Heart left ventricle (tissue), 16 donors: ENCODE results near the gene CSRNP2. TPM values are rescaled to one million over a fixed set of nuclear protein-coding genes. Genes with fewer than 3 reads are reported as not detected.

Experiments
- ATAC-seq, 4 donors: fragments of 200-7000 bp; cut with Tn5 transposase; one replicate each; pipeline ENCODE4 v1.9.1; 2020 to 2022; ENCODE audit warnings: moderate library complexity in 4 of 4, mild to moderate bottlenecking in 3 of 4, moderate number of reproducible peaks in 1 of 4
- DNase-seq, 5 donors: peaks; one replicate each; pipeline ENCODE4 v3.0.0-alpha.2; 2020
- H3K27ac ChIP-seq, 12 donors: fragments of 200-600 bp; sonication (generic) in 4 of 12; one replicate each; pipeline versions ENCODE4 v1.5.0 to v1.8.0; 2016 to 2022; ENCODE audit warnings: mild to moderate bottlenecking in 2 of 12
- H3K27me3 ChIP-seq, 9 donors: fragments of 200-600 bp; sonication (generic) in 2 of 9; one replicate each; pipeline versions ENCODE4 v1.5.1 to v1.8.0; 2016 to 2022; ENCODE audit warnings: mild to moderate bottlenecking in 3 of 9
- H3K36me3 ChIP-seq, 9 donors: fragments of 200-600 bp; sonication (generic) in 2 of 9; one replicate each; pipeline versions ENCODE4 v1.5.0 to v1.8.0; 2018 to 2022; ENCODE audit warnings: mild to moderate bottlenecking in 2 of 9
- H3K4me1 ChIP-seq, 12 donors: fragments of 200-600 bp; sonication (generic) in 4 of 12; one replicate each; pipeline versions ENCODE4 v1.5.0 to v1.8.0; 2016 to 2022; ENCODE audit warnings: mild to moderate bottlenecking in 3 of 12
- H3K4me3 ChIP-seq, 12 donors: fragments of 200-600 bp; sonication (generic) in 4 of 12; one replicate each; pipeline versions ENCODE4 v1.5.0 to v1.8.0; 2017 to 2022; ENCODE audit warnings: mild to moderate bottlenecking in 9 of 12, moderate library complexity in 4 of 12
- H3K9me3 ChIP-seq, 12 donors: fragments of 200-600 bp; sonication (generic) in 4 of 12; one replicate each; pipeline versions ENCODE4 v1.5.0 to v1.8.0; 2016 to 2022; ENCODE audit warnings: mild to moderate bottlenecking in 1 of 12
- CTCF ChIP-seq, 12 donors: fragments of 200-600 bp; sonication (generic) in 4 of 12; IDR thresholded peaks; one replicate each; pipeline versions ENCODE4 v1.5.0 to v1.8.0; 2018 to 2022; ENCODE audit warnings: antibody characterized with exemption in 12 of 12, mild to moderate bottlenecking in 5 of 12
- POLR2A ChIP-seq, 2 donors: fragments of 450-650 bp; IDR thresholded peaks; one replicate each; pipeline ENCODE4 v1.6.1; 2017; ENCODE audit warnings: antibody characterized with exemption in 2 of 2, mild to moderate bottlenecking in 2 of 2, moderate library complexity in 2 of 2
- WGBS, 4 donors: extraction: QIAGEN DNeasy Blood & Tissue Kit in 2 of 4; methylation state at CpG; one replicate each; pipeline versions ENCODE4 v1.1.5 to v1.1.7; 2013 to 2018; 5-methylcytosine and 5-hydroxymethylcytosine counted together
- intact Hi-C, 10 donors: fragments of 100-400 bp; cut with DNase I; formaldehyde crosslinking; loops; one replicate each; pipeline versions ENCODE4 v1.11.1 to v1.14.2; 2022
- polyA plus RNA-seq, 2 donors: library from polyadenylated mRNA; stranded (reverse); fragments of 200-250 nt; gene quantifications; one replicate each; pipeline ENCODE4 v1.2.3, GENCODE V29; 2013
- total RNA-seq, 9 donors: library from RNA; depleted of rRNA in 2 of 9; stranded (reverse); fragments of >200 nt in 2 of 9; fragmentation: NEBNext Ultra II Directional in 3 of 9; extraction: Animal tissue kit (Norgen Biotek cat#: 25700) in 3 of 9; gene quantifications; one replicate each; pipeline versions ENCODE4 v1.1.0 to v1.2.4, GENCODE V29; 2016 to 2023
- donor health status: ischemic (EF 13 %, LVEDD 7.1; RV severe dilation, severe dysfunction).
- donor health status: healthy with polysubstance abuse.
- donor health status: DM: no; HTN: yes; CAD: no.
- donor health status: DM: no; HTN: no; CAD: no.
- donor health status: ischemic (EF 25% LVEDD 6.9; RV normal size, moderate dysfunction).
- donor health status: ischemic (EF 25% LVEDD 5.7; RV mildly dilated, moderate dysfunction).
- donor health status: healthy.
- donor health status: DM: yes; HTN: yes; CAD: no.
- donor health status: ischemic (EF 35%, LVEDD 5.7; RV mildly dilated, moderate dysfunction).
- donor health status: nonischemic (EF 11% LVEDD 7.7; RV severe dilation, severe dysfunction).
- donor health status: DM: yes; HTN: yes; CAD: no.
- donor health status: PGD.
- donor health status: ischemic (EF 29% LVEDD 5.4; RV normal size, mild dysfunction).
- donor health status: nonischemic (EF 23%, LVEDD 6.1; RV moderate dilation, normal function).

CSRNP2 gene
- total and polyA plus RNA-seq, 11 donors = 10.0 to 25.7 (median 18.5) TPM

GRCh38 chr12:51077930-51078329 lies 5.5 kb downstream of the CSRNP2 start:
- 30 to 38% (median 33%) methylated on average over 5 of the region's 5 CpGs for WGBS, 4 donors
- intact Hi-C loops = no loop called here
- no peak for TF ChIP-seq POLR2A (IDR thresholded peaks at IDR 0.05)
- TF ChIP-seq CTCF (IDR thresholded peaks at IDR 0.05) = no peak
- Histone ChIP-seq H3K4me1 (peaks cover 0 to 59% (median 47%) of the 10 kb centered on the region in 12 donors), H3K27ac (peak overlapping the region in 10 of 12 donors; percentile 0 to 81 (median 46)), H3K4me3 (peak overlapping the region in 1 of 12 donors; percentile 3), H3K9me3 (no peaks in the 10 kb centered on the region), H3K36me3 (peaks cover 0 to 25% (median 15%) of the 10 kb centered on the region in 9 donors), H3K27me3 (no peaks in the 10 kb centered on the region)
- ATAC-seq = peak; percentile 87 to 94 (median 92)
- peak in 4 of 5 donors; percentile 34 to 51 (median 39) for DNase-seq

- Histone ChIP-seq H3K27ac (peak overlapping the region in 2 of 12 donors; percentile 59 to 81), H3K9me3 (no peaks in the 10 kb centered on the region), H3K4me1 (peaks cover 0 to 48% (median 34%) of the 10 kb centered on the region in 12 donors), H3K36me3 (peaks cover 0 to 39% (median 30%) of the 10 kb centered on the region in 9 donors), H3K4me3 (no peak overlapping the region), H3K27me3 (no peaks in the 10 kb centered on the region)
- TF ChIP-seq POLR2A (IDR thresholded peaks at IDR 0.05) = no peak
- TF ChIP-seq CTCF (IDR thresholded peaks at IDR 0.05) = no peak
- intact Hi-C loops = no loop called here
- 75 to 86% (median 76%) methylated on average over 10 of the region's 10 CpGs for WGBS, 4 donors
- ATAC-seq (no peak), DNase-seq (no peak)
Observed at GRCh38 chr12:51076236-51076930, 7.0 kb downstream of the CSRNP2 start.

GRCh38 chr12:51075390-51075789 lies 8.0 kb downstream of the CSRNP2 start:
- TF ChIP-seq POLR2A (IDR thresholded peaks at IDR 0.05) (no peak), CTCF (IDR thresholded peaks at IDR 0.05) (no peak)
- Histone ChIP-seq H3K4me1 (peaks cover 0 to 41% (median 30%) of the 10 kb centered on the region in 12 donors), H3K9me3 (no peaks in the 10 kb centered on the region), H3K36me3 (peaks cover 0 to 49% (median 40%) of the 10 kb centered on the region in 9 donors), H3K27me3 (no peaks in the 10 kb centered on the region), H3K4me3 (no peak overlapping the region), H3K27ac (peak overlapping the region in 1 of 12 donors; percentile 19)
- DNase-seq (no peak), ATAC-seq (peak in 2 of 4 donors; percentile 13 to 42)
- WGBS, 4 donors = 92 to 95% (median 93%) methylated on average over 5 of the region's 5 CpGs
- intact Hi-C loops = no loop called here

GRCh38 chr12:51071663-51072062 lies 11.7 kb downstream of the CSRNP2 start:
- DNase-seq = no peak
- ATAC-seq = no peak
- Histone ChIP-seq H3K9me3 (no peaks in the 10 kb centered on the region), H3K27ac (no peak overlapping the region), H3K4me3 (no peak overlapping the region), H3K27me3 (no peaks in the 10 kb centered on the region), H3K4me1 (peaks cover 0 to 20% (median 15%) of the 10 kb centered on the region in 12 donors), H3K36me3 (peaks cover 5 to 86% (median 76%) of the 10 kb centered on the region in 9 donors)
- TF ChIP-seq CTCF (IDR thresholded peaks at IDR 0.05) = no peak
- no peak for TF ChIP-seq POLR2A (IDR thresholded peaks at IDR 0.05)
- WGBS, 4 donors = 79 to 88% (median 84%) methylated on average over 2 of the region's 2 CpGs
- intact Hi-C loops = no loop called here
